Nephron progenitor cell (in vitro differentiated cells): ENCODE results near the gene JAZF1.

Experiments used
- DNase-seq: peaks from one replicate; pipeline ENCODE4 v3.0.0; 2021
- H3K27ac Mint-ChIP-seq: 2 replicates; pipeline ENCODE4 v1.8.0; 2021; ENCODE audit warnings: mild to moderate bottlenecking, moderate library complexity, mixed read lengths
- H3K27me3 Mint-ChIP-seq: 2 replicates; pipeline ENCODE4 v1.8.0; 2021; ENCODE audit warnings: mild to moderate bottlenecking, low read depth, mixed read lengths; ENCODE audit not compliant: poor library complexity
- H3K36me3 Mint-ChIP-seq: 2 replicates; pipeline ENCODE4 v1.8.0; 2021; ENCODE audit warnings: low read depth, mixed read lengths
- H3K4me1 Mint-ChIP-seq: 2 replicates; pipeline ENCODE4 v1.8.0; 2021; ENCODE audit warnings: mixed read lengths
- H3K4me3 Mint-ChIP-seq: 2 replicates; pipeline ENCODE4 v1.8.0; 2021; ENCODE audit warnings: mild to moderate bottlenecking, moderate library complexity, mixed read lengths
- H3K9me3 Mint-ChIP-seq: 2 replicates; pipeline ENCODE4 v1.8.0; 2021; ENCODE audit warnings: mild to moderate bottlenecking, moderate library complexity, mixed read lengths
- CTCF ChIP-seq: fragments of 200-600 bp; sonication (generic); IDR thresholded peaks from 2 replicates; pipeline ENCODE4 v1.5.0; 2021; ENCODE audit warnings: antibody characterized with exemption

Gene JAZF1

GRCh38 chr7:27943241-27943640 is 237.4 kb downstream of the JAZF1 start:
- no peak overlapping the region for H3K4me3 Mint-ChIP-seq
- no peaks in the 10 kb centered on the region for H3K9me3 Mint-ChIP-seq
- H3K27ac Mint-ChIP-seq = no peak overlapping the region
- TF ChIP-seq CTCF = no peak
- H3K36me3 Mint-ChIP-seq = no peaks in the 10 kb centered on the region
- H3K27me3 Mint-ChIP-seq = peaks cover 4% of the 10 kb centered on the region
- peaks cover 72% of the 10 kb centered on the region for H3K4me1 Mint-ChIP-seq
- no peak for DNase-seq

GRCh38 chr7:27942711-27943110 is 237.9 kb downstream of the JAZF1 start:
- Mint-ChIP-seq H3K36me3 (no peaks in the 10 kb centered on the region), H3K27me3 (peaks cover 4% of the 10 kb centered on the region), H3K9me3 (no peaks in the 10 kb centered on the region), H3K4me3 (no peak overlapping the region), H3K4me1 (peaks cover 66% of the 10 kb centered on the region), H3K27ac (no peak overlapping the region)
- no peak for TF ChIP-seq CTCF
- no peak for DNase-seq

- no peaks in the 10 kb centered on the region for H3K36me3 Mint-ChIP-seq
- H3K27ac Mint-ChIP-seq = no peak overlapping the region
- no peak overlapping the region for H3K4me3 Mint-ChIP-seq
- no peak for DNase-seq
- H3K27me3 Mint-ChIP-seq = peaks cover 4% of the 10 kb centered on the region
- no peak for TF ChIP-seq CTCF
- no peaks in the 10 kb centered on the region for H3K9me3 Mint-ChIP-seq
- H3K4me1 Mint-ChIP-seq = peaks cover 58% of the 10 kb centered on the region
Observed at GRCh38 chr7:27941522-27941921, 239.1 kb downstream of the JAZF1 start.

GRCh38 chr7:27940341-27940740 is 240.3 kb downstream of the JAZF1 start:
- TF ChIP-seq CTCF = no peak
- Mint-ChIP-seq H3K4me1 (peaks cover 52% of the 10 kb centered on the region), H3K27ac (peak overlapping the region; percentile 15), H3K9me3 (no peaks in the 10 kb centered on the region), H3K27me3 (peaks cover 2% of the 10 kb centered on the region), H3K4me3 (no peak overlapping the region), H3K36me3 (no peaks in the 10 kb centered on the region)
- DNase-seq = no peak

- H3K36me3 Mint-ChIP-seq = no peaks in the 10 kb centered on the region
- H3K9me3 Mint-ChIP-seq = no peaks in the 10 kb centered on the region
- H3K27me3 Mint-ChIP-seq = no peaks in the 10 kb centered on the region
- no peak for DNase-seq
- peaks cover 48% of the 10 kb centered on the region for H3K4me1 Mint-ChIP-seq
- no peak overlapping the region for H3K27ac Mint-ChIP-seq
- TF ChIP-seq CTCF = no peak
- no peak overlapping the region for H3K4me3 Mint-ChIP-seq
Observed at GRCh38 chr7:27939893-27940292, 240.7 kb downstream of the JAZF1 start.

- Mint-ChIP-seq H3K9me3 (no peaks in the 10 kb centered on the region), H3K36me3 (no peaks in the 10 kb centered on the region), H3K27ac (no peak overlapping the region), H3K4me3 (no peak overlapping the region), H3K27me3 (peaks cover 4% of the 10 kb centered on the region), H3K4me1 (peaks cover 22% of the 10 kb centered on the region)
- TF ChIP-seq CTCF = no peak
- DNase-seq = no peak
Observed at GRCh38 chr7:27936768-27937102, 243.9 kb downstream of the JAZF1 start.
